Activated CD4-positive, alpha-beta T cell treated with anti-CD3 and anti-CD28 coated beads for 36 hours (primary cell): ENCODE results near the gene BTF3. TPM values are rescaled to one million over a fixed set of nuclear protein-coding genes. Genes with fewer than 3 reads are reported as not detected.
"Not testable (repeated sequence)": the region's sequence is repeated elsewhere in the genome, so short reads cannot be mapped to it uniquely, and the experiment has no call there.

ENCODE experiments used
- ATAC-seq: fragments of 200-7000 bp; cut with Tn5 transposase; one replicate; pipeline ENCODE4 v1.10.0; 2021; ENCODE audit warnings: mild to moderate bottlenecking, moderate library complexity
- CTCF ChIA-PET: fragments of 350-600 bp; sonication (Branson Sonifier 250); formaldehyde crosslinking; loops from one replicate; lab custom pipeline; 2021; ENCODE audit warnings: antibody characterized with exemption; lab: Charles Lee
- POLR2A ChIA-PET: fragments of 350-600 bp; sonication (Branson Sonifier 250); formaldehyde crosslinking; loops from one replicate; lab custom pipeline; 2021; ENCODE audit warnings: antibody characterized with exemption, inconsistent platforms; lab: Charles Lee
- DNase-seq: peaks from one replicate; pipeline ENCODE4 v3.0.0-alpha.2; 2020
- H3K27ac Mint-ChIP-seq: one replicate; pipeline ENCODE4 v1.8.0; 2021; ENCODE audit warnings: mixed read lengths
- H3K27me3 Mint-ChIP-seq: one replicate; pipeline ENCODE4 v1.8.0; 2021; ENCODE audit warnings: mixed read lengths
- H3K36me3 Mint-ChIP-seq: one replicate; pipeline ENCODE4 v1.8.0; 2021; ENCODE audit warnings: low read depth, mixed read lengths
- H3K4me1 Mint-ChIP-seq: one replicate; pipeline ENCODE4 v1.8.0; 2021; ENCODE audit warnings: mixed read lengths
- H3K4me3 Mint-ChIP-seq: one replicate; pipeline ENCODE4 v1.8.0; 2021; ENCODE audit warnings: mild to moderate bottlenecking, moderate library complexity, mixed read lengths
- H3K9me3 Mint-ChIP-seq: one replicate; pipeline ENCODE4 v1.8.0; 2021; ENCODE audit warnings: low read depth, mixed read lengths
- intact Hi-C, 2 experiments: fragments of 100-400 bp; cut with DNase I in 1 of 2; cut with micrococcal nuclease in 1 of 2; formaldehyde crosslinking; loops; one replicate each; pipeline versions ENCODE4 v1.14.2 to v1.15.1; 2022 to 2024; cut with DNase I, micrococcal nuclease
- total RNA-seq, 2 experiments: library from RNA; stranded (reverse); gene quantifications; one replicate each; pipeline ENCODE4 v1.2.3, GENCODE V29; 2021

Gene BTF3
- total RNA-seq, 2 experiments from 2014 or later = 1,030 to 1,213 TPM

- no peak for ATAC-seq
- intact Hi-C loops = loop anchor here (1.0 to 10.0 kb wide), 7 partner anchors 49 to 1910 kb away; partner anchors contain the start of genes ANKRA2 (in 2 of the 2), FOXD1 (in 2 of the 2), UTP15 (in 2 of the 2) and FCHO2 (in 1 of the 2)
- Mint-ChIP-seq H3K27me3 (peaks cover 7% of the 10 kb centered on the region), H3K4me1 (peaks cover 31% of the 10 kb centered on the region), H3K4me3 (peak overlapping the region; percentile 87), H3K27ac (peak overlapping the region; percentile 98), H3K36me3 (peaks cover 36% of the 10 kb centered on the region), H3K9me3 (no peaks in the 10 kb centered on the region)
- no peak for DNase-seq
- ChIA-PET CTCF (interaction anchor here (0.6 to 2.6 kb wide), 8 partner anchors 8 to 253 kb away, joined by 3 to 7 read pairs (median 4); no protein-coding TSS in a partner anchor), POLR2A (no interaction called here)
Observed at GRCh38 chr5:73497497-73498056, 665 bp upstream of the BTF3 start.

- Mint-ChIP-seq H3K4me1 (peaks cover 35% of the 10 kb centered on the region), H3K36me3 (peaks cover 43% of the 10 kb centered on the region)
Observed at GRCh38 chr5:73499187-73499586, 945 bp downstream of the BTF3 start.

GRCh38 chr5:73499756-73500155, 1.5 kb downstream of the BTF3 start:
- Mint-ChIP-seq H3K4me1 (peaks cover 35% of the 10 kb centered on the region), H3K27me3 (no peaks in the 10 kb centered on the region), H3K9me3 (no peaks in the 10 kb centered on the region), H3K27ac (peak overlapping the region; percentile 98), H3K4me3 (peak overlapping the region; percentile 87), H3K36me3 (peaks cover 47% of the 10 kb centered on the region)
- ChIA-PET CTCF (interaction anchor here (0.6 to 1.5 kb wide), 5 partner anchors 20 to 107 kb away, joined by 3 to 6 read pairs (median 3); no protein-coding TSS in a partner anchor), POLR2A (no interaction called here)
- no peak for ATAC-seq
- no peak for DNase-seq
- intact Hi-C loops = loop anchor here (2.0 to 10.0 kb wide), 5 partner anchors 51 to 1912 kb away; partner anchors contain the start of genes FOXD1 (in 2 of the 2), FCHO2 (in 1 of the 2) and MCCC2 (in 1 of the 2)

More at GRCh38 chr5:73499187-73499586, 945 bp downstream of the BTF3 start:
- CTCF ChIA-PET = interaction anchor here (0.6 to 1.5 kb wide), 4 partner anchors 21 to 106 kb away, joined by 3 to 6 read pairs (median 4); no protein-coding TSS in a partner anchor
- H3K27ac Mint-ChIP-seq = peak overlapping the region; percentile 98
- H3K4me3 Mint-ChIP-seq = peak overlapping the region; percentile 87
- no peak for ATAC-seq
- POLR2A ChIA-PET = interaction anchor here (0.7 to 1.1 kb wide), 3 partner anchors 8 to 64 kb away, joined by 3 read pairs; no protein-coding TSS in a partner anchor
- intact Hi-C loops = loop anchor here (2.0 to 10.0 kb wide), 5 partner anchors 50 to 1912 kb away; partner anchors contain the start of genes FOXD1 (in 2 of the 2), FCHO2 (in 1 of the 2) and MCCC2 (in 1 of the 2)
- H3K27me3 Mint-ChIP-seq = no peaks in the 10 kb centered on the region
- no peaks in the 10 kb centered on the region for H3K9me3 Mint-ChIP-seq
- no peak for DNase-seq

- intact Hi-C loops = no loop called here
- Mint-ChIP-seq H3K4me1 (peaks cover 35% of the 10 kb centered on the region), H3K36me3 (peaks cover 56% of the 10 kb centered on the region), H3K27me3 (no peaks in the 10 kb centered on the region), H3K27ac (peak overlapping the region; percentile 66), H3K9me3 (no peaks in the 10 kb centered on the region), H3K4me3 (peak overlapping the region; percentile 17)
- DNase-seq (no peak), ATAC-seq (no peak)
- CTCF ChIA-PET = interaction anchor here (1.4 kb wide), 1 partner anchor 18 kb away, joined by 3 read pairs; no protein-coding TSS in a partner anchor
- POLR2A ChIA-PET = no interaction called here
Observed at GRCh38 chr5:73501406-73501805, 3.2 kb downstream of the BTF3 start.

GRCh38 chr5:73506459-73506955, 8.3 kb downstream of the BTF3 start:
- H3K4me3 Mint-ChIP-seq = no peak overlapping the region
- POLR2A ChIA-PET = interaction anchor here (1.0 kb wide), 1 partner anchor 59 kb away, joined by 3 read pairs; no protein-coding TSS in a partner anchor
- H3K4me1 Mint-ChIP-seq = peaks cover 10% of the 10 kb centered on the region
- CTCF ChIA-PET = interaction anchor here (0.5 to 1.5 kb wide), 5 partner anchors 9 to 203 kb away, joined by 3 to 6 read pairs (median 3); partner anchors contain the start of gene BTF3
- no peaks in the 10 kb centered on the region for H3K9me3 Mint-ChIP-seq
- H3K27me3 Mint-ChIP-seq = no peaks in the 10 kb centered on the region
- H3K27ac Mint-ChIP-seq = no peak overlapping the region
- ATAC-seq (no peak), DNase-seq (no peak)
- intact Hi-C loops = no loop called here
- peaks cover 35% of the 10 kb centered on the region for H3K36me3 Mint-ChIP-seq

- ChIA-PET POLR2A (interaction anchor here (1.0 to 1.1 kb wide), 2 partner anchors 8 to 58 kb away, joined by 3 read pairs; no protein-coding TSS in a partner anchor), CTCF (interaction anchor here (0.6 to 1.5 kb wide), 4 partner anchors 11 to 35 kb away, joined by 3 to 6 read pairs (median 4); no protein-coding TSS in a partner anchor)
- Mint-ChIP-seq H3K27me3 (no peaks in the 10 kb centered on the region), H3K27ac (no peak overlapping the region), H3K4me1 (peaks cover 9% of the 10 kb centered on the region), H3K36me3 (peaks cover 33% of the 10 kb centered on the region), H3K9me3 (no peaks in the 10 kb centered on the region), H3K4me3 (no peak overlapping the region)
- ATAC-seq (no peak), DNase-seq (no peak)
- intact Hi-C loops = no loop called here
Observed at GRCh38 chr5:73507062-73507461, 8.8 kb downstream of the BTF3 start.

- H3K4me3 Mint-ChIP-seq, H3K27me3 Mint-ChIP-seq, POLR2A ChIA-PET, ATAC-seq, intact Hi-C loops, H3K4me1 Mint-ChIP-seq, H3K27ac Mint-ChIP-seq, H3K9me3 Mint-ChIP-seq, DNase-seq: not testable (repeated sequence)
- CTCF ChIA-PET = interaction anchor here (0.8 to 1.3 kb wide), 2 partner anchors 10 to 11 kb away, joined by 3 read pairs; no protein-coding TSS in a partner anchor
- peaks cover 22% of the 10 kb centered on the region for H3K36me3 Mint-ChIP-seq
Observed at GRCh38 chr5:73508521-73508920, 10.3 kb downstream of the BTF3 start.

- Mint-ChIP-seq H3K4me3 (no peak overlapping the region), H3K27me3 (no peaks in the 10 kb centered on the region), H3K27ac (no peak overlapping the region), H3K4me1 (no peaks in the 10 kb centered on the region), H3K36me3 (no peaks in the 10 kb centered on the region), H3K9me3 (no peaks in the 10 kb centered on the region)
- POLR2A ChIA-PET = no interaction called here
- ATAC-seq = no peak
- no peak for DNase-seq
- intact Hi-C loops = no loop called here
- CTCF ChIA-PET = interaction anchor here (9.7 kb wide), 1 partner anchor 25 kb away, joined by 77 read pairs; no protein-coding TSS in a partner anchor
Observed at GRCh38 chr5:73513996-73514395, 15.8 kb downstream of the BTF3 start.

- DNase-seq = no peak
- Mint-ChIP-seq H3K36me3 (no peaks in the 10 kb centered on the region), H3K4me3 (no peak overlapping the region), H3K9me3 (no peaks in the 10 kb centered on the region), H3K4me1 (peaks cover 2% of the 10 kb centered on the region), H3K27me3 (no peaks in the 10 kb centered on the region), H3K27ac (no peak overlapping the region)
- POLR2A ChIA-PET = no interaction called here
- CTCF ChIA-PET = interaction anchor here (9.7 kb wide), 1 partner anchor 25 kb away, joined by 77 read pairs; no protein-coding TSS in a partner anchor
- intact Hi-C loops = no loop called here
- no peak for ATAC-seq
Observed at GRCh38 chr5:73514418-73514817, 16.2 kb downstream of the BTF3 start.

- POLR2A ChIA-PET = no interaction called here
- no peaks in the 10 kb centered on the region for H3K36me3 Mint-ChIP-seq
- no peak overlapping the region for H3K27ac Mint-ChIP-seq
- no peak overlapping the region for H3K4me3 Mint-ChIP-seq
- intact Hi-C loops = no loop called here
- ATAC-seq = no peak
- no peaks in the 10 kb centered on the region for H3K27me3 Mint-ChIP-seq
- H3K4me1 Mint-ChIP-seq = peaks cover 5% of the 10 kb centered on the region
- H3K9me3 Mint-ChIP-seq = no peaks in the 10 kb centered on the region
- no peak for DNase-seq
- CTCF ChIA-PET = interaction anchor here (9.7 kb wide), 1 partner anchor 24 kb away, joined by 77 read pairs; no protein-coding TSS in a partner anchor
Observed at GRCh38 chr5:73515232-73515631, 17.0 kb downstream of the BTF3 start.
